Stimulated activated CD4-positive, alpha-beta T cell treated with anti-CD3 and anti-CD28 coated beads, Interleukin-1b, Interleukin-23, amount 100 ng/mL, for 48 hours (primary cell): ENCODE results near the gene CDC16.
"Not testable (repeated sequence)": the region's sequence is repeated elsewhere in the genome, so short reads cannot be mapped to it uniquely, and the experiment has no call there.

Experiments used
- DNase-seq: peaks from one replicate; pipeline ENCODE4 v3.0.0-alpha.2; 2020

Gene CDC16

GRCh38 chr13:114229506-114229905 lies 5.2 kb upstream of the CDC16 start:
- no peak for DNase-seq

- no peak for DNase-seq
Measured at GRCh38 chr13:114230117-114230516, 4.6 kb upstream of the CDC16 start.

- no peak for DNase-seq
Measured at GRCh38 chr13:114230575-114230974, 4.1 kb upstream of the CDC16 start.

- no peak for DNase-seq
Measured at GRCh38 chr13:114231886-114232285, 2.8 kb upstream of the CDC16 start.

- DNase-seq = no peak
Measured at GRCh38 chr13:114234266-114234644, 442 bp upstream of the CDC16 start.

- no peak for DNase-seq
Measured at GRCh38 chr13:114235697-114236096, 1.0 kb downstream of the CDC16 start.

GRCh38 chr13:114236227-114236626 lies 1.5 kb downstream of the CDC16 start:
- no peak for DNase-seq

GRCh38 chr13:114237415-114238112 lies 2.9 kb downstream of the CDC16 start:
- DNase-seq = no peak

- DNase-seq = no peak
Measured at GRCh38 chr13:114241918-114242317, 7.2 kb downstream of the CDC16 start.

GRCh38 chr13:114243971-114244370 lies 9.3 kb downstream of the CDC16 start:
- DNase-seq = no peak

GRCh38 chr13:114244637-114245036 lies 9.9 kb downstream of the CDC16 start:
- DNase-seq = no peak

GRCh38 chr13:114248011-114248410 lies 13.3 kb downstream of the CDC16 start:
- DNase-seq = no peak

GRCh38 chr13:114249077-114249476 lies 14.4 kb downstream of the CDC16 start:
- no peak for DNase-seq

GRCh38 chr13:114251639-114252440 lies 17.1 kb downstream of the CDC16 start:
- not testable (repeated sequence) for DNase-seq

GRCh38 chr13:114256547-114256946 lies 21.9 kb downstream of the CDC16 start:
- no peak for DNase-seq

GRCh38 chr13:114257014-114257413 lies 22.3 kb downstream of the CDC16 start:
- no peak for DNase-seq

GRCh38 chr13:114258589-114258988 lies 23.9 kb downstream of the CDC16 start:
- no peak for DNase-seq

GRCh38 chr13:114259374-114259773 lies 24.7 kb downstream of the CDC16 start:
- DNase-seq = no peak

- DNase-seq = no peak
Measured at GRCh38 chr13:114259974-114260373, 25.3 kb downstream of the CDC16 start.

GRCh38 chr13:114260814-114261213 lies 26.1 kb downstream of the CDC16 start:
- DNase-seq = no peak

GRCh38 chr13:114261328-114261965 lies 26.8 kb downstream of the CDC16 start:
- DNase-seq = no peak

GRCh38 chr13:114263578-114263977 lies 28.9 kb downstream of the CDC16 start:
- DNase-seq = no peak

GRCh38 chr13:114264313-114264712 lies 29.6 kb downstream of the CDC16 start:
- DNase-seq = not testable (repeated sequence)
